HEK293 (cell line): Measurements from ENCODE around the gene GSTA5.
A peak's percentile ranks its signal among the peaks of the same experiment; 100 is the strongest.
"Not testable (repeated sequence)": the region's sequence is repeated elsewhere in the genome, so short reads cannot be mapped to it uniquely, and the experiment has no call there.

ENCODE experiments used
- CTCF ChIA-PET: fragments of 350-600 bp; formaldehyde crosslinking; extraction: SDS; loops from one replicate; lab custom pipeline; 2021; ENCODE audit warnings: antibody characterized with exemption; lab: Yijun Ruan, JAX
- POLR2A ChIA-PET: fragments of 300-600 bp; formaldehyde crosslinking; extraction: SDS; loops from one replicate; lab custom pipeline; 2020; ENCODE audit warnings: antibody characterized with exemption, inconsistent platforms; lab: Yijun Ruan, JAX
- H3K27ac ChIP-seq: fragments of 200-500 bp; sonication (Bioruptor generic); 2 replicates; pipeline ENCODE4 v1.5.1; 2014; ENCODE audit warnings: low read depth, low read length, control low read depth, inconsistent platforms; ENCODE audit errors: extremely low read depth
- H3K36me3 ChIP-seq, 2 experiments: fragments of 200-500 bp in 1 of 2; sonication (Bioruptor generic) in 1 of 2; 1 replicate in 1 of 2; 2 replicates in 1 of 2; pipeline ENCODE4 v1.5.1; 2014 to 2017; ENCODE audit warnings: inconsistent platforms in 2 of 2, low read length in 2 of 2; ENCODE audit not compliant: control insufficient read depth in 2 of 2, insufficient read depth in 1 of 2
- H3K4me1 ChIP-seq: fragments of 200-500 bp; sonication (Bioruptor generic); 2 replicates; pipeline ENCODE4 v1.5.1; 2014; ENCODE audit warnings: mild to moderate bottlenecking, low read length, inconsistent platforms; ENCODE audit not compliant: control insufficient read depth, insufficient read depth
- H3K4me3 ChIP-seq: 2 replicates; pipeline ENCODE4 v1.5.1; 2011; ENCODE audit warnings: low read depth, mild to moderate bottlenecking, control low read depth, low read length, moderate library complexity
- H3K9me3 ChIP-seq: fragments of 200-500 bp; sonication (Bioruptor generic); 2 replicates; pipeline ENCODE4 v1.5.1; 2014; ENCODE audit warnings: low read depth, low read length, inconsistent platforms; ENCODE audit not compliant: control insufficient read depth, insufficient read depth
- EGR2 ChIP-seq: fragments of 450-650 bp; formaldehyde crosslinking; IDR thresholded peaks from 2 replicates; pipeline ENCODE4 v1.5.1; 2016; ENCODE audit warnings: low read depth, missing biosample characterization, missing genetic modification characterization
- GLIS1 ChIP-seq: fragments of 450-650 bp; formaldehyde crosslinking; IDR thresholded peaks from 2 replicates; pipeline ENCODE4 v1.5.1; 2016; ENCODE audit warnings: missing biosample characterization, missing genetic modification characterization
- KLF10 ChIP-seq: fragments of 450-650 bp; IDR thresholded peaks from 2 replicates; pipeline ENCODE4 v1.5.1; 2018; ENCODE audit warnings: missing biosample characterization, mild to moderate bottlenecking, missing genetic modification characterization
- KLF8 ChIP-seq: fragments of 450-650 bp; formaldehyde crosslinking; IDR thresholded peaks from 2 replicates; pipeline ENCODE4 v1.5.1; 2016; ENCODE audit warnings: missing biosample characterization, missing genetic modification characterization
- ZBTB20 ChIP-seq: fragments of 450-650 bp; formaldehyde crosslinking; IDR thresholded peaks from 2 replicates; pipeline ENCODE4 v1.5.1; 2016; ENCODE audit warnings: missing biosample characterization, missing genetic modification characterization
- ZBTB48 ChIP-seq: fragments of 450-650 bp; formaldehyde crosslinking; IDR thresholded peaks from 2 replicates; pipeline ENCODE4 v1.5.1; 2016; ENCODE audit warnings: missing biosample characterization, missing genetic modification characterization
- ZFHX2 ChIP-seq: fragments of 450-650 bp; formaldehyde crosslinking; conservative IDR thresholded peaks from 2 replicates; pipeline ENCODE4 v1.5.1; 2016; ENCODE audit warnings: missing biosample characterization, missing genetic modification characterization
- ZFP3 ChIP-seq: fragments of 450-650 bp; formaldehyde crosslinking; IDR thresholded peaks from 2 replicates; pipeline ENCODE4 v1.5.1; 2016; ENCODE audit warnings: low read depth, missing biosample characterization, missing genetic modification characterization
- ZIC2 ChIP-seq: fragments of 450-650 bp; formaldehyde crosslinking; IDR thresholded peaks from 2 replicates; pipeline ENCODE4 v1.5.1; 2016; ENCODE audit warnings: missing biosample characterization, missing genetic modification characterization
- ZNF133 ChIP-seq: fragments of 450-650 bp; formaldehyde crosslinking; IDR thresholded peaks from 2 replicates; pipeline ENCODE4 v1.5.1; 2016; ENCODE audit warnings: missing biosample characterization, missing genetic modification characterization
- ZNF202 ChIP-seq: fragments of 450-650 bp; formaldehyde crosslinking; IDR thresholded peaks from 2 replicates; pipeline ENCODE4 v1.5.1; 2016; ENCODE audit warnings: missing biosample characterization, missing genetic modification characterization, borderline replicate concordance
- ZNF221 ChIP-seq: fragments of 450-650 bp; formaldehyde crosslinking; IDR thresholded peaks from 2 replicates; pipeline ENCODE4 v1.5.1; 2017; ENCODE audit warnings: missing biosample characterization, missing genetic modification characterization, borderline replicate concordance
- ZNF302 ChIP-seq: fragments of 450-650 bp; formaldehyde crosslinking; IDR thresholded peaks from 2 replicates; pipeline ENCODE4 v1.5.1; 2016; ENCODE audit warnings: missing biosample characterization, missing genetic modification characterization, low read depth
- ZNF404 ChIP-seq: fragments of 450-650 bp; formaldehyde crosslinking; IDR thresholded peaks from 2 replicates; pipeline ENCODE4 v1.5.1; 2017; ENCODE audit warnings: missing biosample characterization, missing genetic modification characterization
- ZNF555 ChIP-seq: fragments of 450-650 bp; formaldehyde crosslinking; conservative IDR thresholded peaks from 2 replicates; pipeline ENCODE4 v1.5.1; 2017; ENCODE audit warnings: missing biosample characterization, mild to moderate bottlenecking, missing genetic modification characterization, inconsistent platforms
- ZNF585B ChIP-seq: fragments of 450-650 bp; formaldehyde crosslinking; IDR thresholded peaks from 2 replicates; pipeline ENCODE4 v1.5.1; 2016; ENCODE audit warnings: missing biosample characterization, missing genetic modification characterization
- TF ChIP-seq, protein P1 (sequence below): fragments of 450-650 bp; formaldehyde crosslinking; IDR thresholded peaks from 2 replicates; pipeline ENCODE4 v1.5.1; 2016; ENCODE audit warnings: missing biosample characterization, missing genetic modification characterization
- TF ChIP-seq, protein P2 (sequence below): fragments of 450-650 bp; formaldehyde crosslinking; IDR thresholded peaks from 2 replicates; pipeline ENCODE4 v1.5.1; 2016; ENCODE audit warnings: missing biosample characterization, missing genetic modification characterization
- TF ChIP-seq, protein P3 (sequence below): fragments of 450-650 bp; formaldehyde crosslinking; IDR thresholded peaks from 2 replicates; pipeline ENCODE4 v1.5.1; 2017; ENCODE audit warnings: missing biosample characterization, mild to moderate bottlenecking, missing genetic modification characterization, moderate library complexity
- TF ChIP-seq, protein P4 (sequence below): fragments of 450-650 bp; formaldehyde crosslinking; IDR thresholded peaks from 2 replicates; pipeline ENCODE4 v1.5.1; 2016; ENCODE audit warnings: missing biosample characterization, missing genetic modification characterization
- TF ChIP-seq, protein P5 (sequence below): IDR thresholded peaks from 2 replicates; pipeline ENCODE4 v1.6.1; 2011; ENCODE audit warnings: mild to moderate bottlenecking, low read depth, low read length, borderline replicate concordance

Gene GSTA5

DNA sequence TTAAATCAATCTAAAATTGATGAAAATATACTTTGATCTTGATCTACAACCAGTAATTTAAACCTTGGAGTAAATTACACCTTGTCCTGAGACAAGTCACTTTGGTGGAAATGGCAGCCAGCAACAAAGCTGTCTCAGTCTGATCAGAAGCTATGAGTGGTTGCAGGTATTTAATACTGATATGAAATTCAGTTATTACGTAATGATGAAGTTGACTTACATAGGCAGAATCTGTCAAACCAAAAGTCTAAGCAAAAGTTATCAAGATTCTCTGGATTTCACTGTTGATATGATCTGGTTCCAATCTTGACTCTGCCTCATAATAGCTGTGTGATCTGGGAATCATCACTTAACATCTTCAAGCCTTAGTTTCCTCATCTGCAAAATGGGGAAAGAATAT lies 27.6 kb upstream of the GSTA5 start (continued):
- TF ChIP-seq, protein P1, sequence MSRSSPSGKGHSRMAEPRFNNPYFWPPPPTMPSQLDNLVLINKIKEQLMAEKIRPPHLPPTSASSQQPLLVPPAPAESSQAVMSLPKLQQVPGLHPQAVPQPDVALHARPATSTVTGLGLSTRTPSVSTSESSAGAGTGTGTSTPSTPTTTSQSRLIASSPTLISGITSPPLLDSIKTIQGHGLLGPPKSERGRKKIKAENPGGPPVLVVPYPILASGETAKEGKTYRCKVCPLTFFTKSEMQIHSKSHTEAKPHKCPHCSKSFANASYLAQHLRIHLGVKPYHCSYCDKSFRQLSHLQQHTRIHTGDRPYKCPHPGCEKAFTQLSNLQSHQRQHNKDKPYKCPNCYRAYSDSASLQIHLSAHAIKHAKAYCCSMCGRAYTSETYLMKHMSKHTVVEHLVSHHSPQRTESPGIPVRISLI (tag by site-specific recombination): no peak
- TF ChIP-seq ZBTB48 (tag by site-specific recombination): no peak
- TF ChIP-seq ZNF133 (tag by site-specific recombination): no peak
- TF ChIP-seq ZNF202: no peak
- TF ChIP-seq, protein P2, sequence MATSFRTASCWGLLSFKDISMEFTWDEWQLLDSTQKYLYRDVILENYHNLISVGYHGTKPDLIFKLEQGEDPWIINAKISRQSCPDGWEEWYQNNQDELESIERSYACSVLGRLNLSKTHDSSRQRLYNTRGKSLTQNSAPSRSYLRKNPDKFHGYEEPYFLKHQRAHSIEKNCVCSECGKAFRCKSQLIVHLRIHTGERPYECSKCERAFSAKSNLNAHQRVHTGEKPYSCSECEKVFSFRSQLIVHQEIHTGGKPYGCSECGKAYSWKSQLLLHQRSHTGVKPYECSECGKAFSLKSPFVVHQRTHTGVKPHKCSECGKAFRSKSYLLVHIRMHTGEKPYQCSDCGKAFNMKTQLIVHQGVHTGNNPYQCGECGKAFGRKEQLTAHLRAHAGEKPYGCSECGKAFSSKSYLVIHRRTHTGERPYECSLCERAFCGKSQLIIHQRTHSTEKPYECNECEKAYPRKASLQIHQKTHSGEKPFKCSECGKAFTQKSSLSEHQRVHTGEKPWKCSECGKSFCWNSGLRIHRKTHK (tag by site-specific recombination): no peak

DNA sequence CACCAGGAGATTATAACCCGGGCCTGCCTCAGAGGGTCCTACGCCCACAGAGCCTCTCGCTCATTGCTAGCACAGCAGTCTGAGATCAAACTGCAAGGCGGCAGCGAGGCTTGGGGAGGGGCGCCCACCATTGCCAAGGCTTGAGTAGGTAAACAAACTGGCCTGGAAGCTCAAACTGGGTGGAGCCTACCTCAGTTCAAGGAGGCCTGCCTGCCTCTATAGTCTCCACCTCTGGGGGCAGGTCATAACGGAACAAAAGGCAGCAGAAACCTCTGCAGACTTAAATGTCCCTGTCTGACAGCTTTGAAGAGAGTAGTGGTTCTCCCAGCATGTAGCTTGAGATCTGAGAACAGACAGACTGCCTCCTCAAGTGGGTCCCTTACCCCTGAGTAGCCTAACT lies 20.5 kb upstream of the GSTA5 start:
- H3K36me3 ChIP-seq, H3K4me1 ChIP-seq, H3K27ac ChIP-seq, H3K4me3 ChIP-seq, POLR2A ChIA-PET, H3K9me3 ChIP-seq: not testable (repeated sequence)
- CTCF ChIA-PET: interaction anchor here (1.6 kb wide), 1 partner anchor 134 kb away, joined by 3 read pairs; the partner anchor contains the start of gene GSTA4

DNA sequence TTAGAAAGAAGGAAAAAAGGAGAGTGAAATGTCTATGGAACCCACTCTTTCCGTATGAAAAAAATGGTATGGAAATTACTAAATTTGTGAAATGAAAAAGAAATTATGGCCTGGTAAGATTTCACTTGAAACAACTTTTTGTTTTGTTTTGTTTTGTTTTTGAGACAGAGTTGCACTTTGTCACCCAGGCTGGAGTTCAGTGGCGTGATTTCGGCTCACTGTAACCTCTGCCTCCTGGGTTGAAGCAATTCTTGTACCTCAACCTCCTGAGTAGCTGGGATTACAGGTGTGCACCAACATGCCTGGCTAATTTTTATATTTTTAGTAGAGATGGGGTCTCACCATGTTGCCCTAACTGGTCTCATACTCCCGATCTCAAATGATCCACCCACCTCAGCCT lies 17.8 kb upstream of the GSTA5 start:
- ChIA-PET POLR2A (no interaction called here), CTCF (interaction anchor here (0.6 to 1.0 kb wide), 2 partner anchors 24 to 127 kb away, joined by 3 to 4 read pairs; no protein-coding TSS in a partner anchor)
- TF ChIP-seq ZNF585B (no peak), ZBTB20 (tag by site-specific recombination) (no peak), KLF8 (tag by site-specific recombination) (no peak), ZNF404 (tag by site-specific recombination) (no peak)

DNA sequence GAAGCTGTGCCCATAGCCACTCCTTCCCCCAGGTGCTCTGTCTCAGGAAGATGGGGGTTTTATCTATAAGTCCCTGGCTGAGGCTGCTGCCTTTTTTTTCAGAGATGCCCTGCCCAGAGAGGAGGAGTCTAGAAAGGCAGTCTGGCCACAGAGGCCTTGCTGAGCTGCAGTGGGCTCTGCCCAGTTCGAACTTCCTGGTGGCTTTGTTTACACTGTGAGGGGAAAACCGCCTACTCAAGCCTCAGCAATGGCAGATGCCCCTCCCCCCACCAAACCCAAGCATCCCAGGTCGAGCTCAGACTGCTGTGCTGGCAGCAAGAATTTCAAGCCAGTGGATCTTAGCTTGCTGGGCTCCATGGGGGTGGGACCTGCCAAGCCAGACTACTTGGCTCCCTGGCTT lies 15.5 kb upstream of the GSTA5 start:
- H3K4me3 ChIP-seq, H3K4me1 ChIP-seq, H3K27ac ChIP-seq, H3K9me3 ChIP-seq, H3K36me3 ChIP-seq: not testable (repeated sequence)
- TF ChIP-seq EGR2 (peak; percentile 42), ZFHX2 (tag by site-specific recombination) (peak; percentile 55), ZIC2 (tag by site-specific recombination) (peak; percentile 61)
- ChIA-PET POLR2A (interaction anchor here (1.1 kb wide), 1 partner anchor 436 kb away, joined by 3 read pairs; the partner anchor contains the start of gene EFHC1), CTCF (interaction anchor here (1.0 to 1.5 kb wide), 3 partner anchors 15 to 132 kb away, joined by 3 to 4 read pairs (median 4); no protein-coding TSS in a partner anchor)

More for the DNA sequence above, 17.8 kb upstream of the GSTA5 start:
- no peaks in the 10 kb centered on the region for H3K9me3 ChIP-seq
- no peak overlapping the region for H3K4me3 ChIP-seq
- H3K27ac ChIP-seq: no peak overlapping the region
- no peaks in the 10 kb centered on the region for H3K4me1 ChIP-seq
- no peaks in the 10 kb centered on the region for H3K36me3 ChIP-seq

DNA sequence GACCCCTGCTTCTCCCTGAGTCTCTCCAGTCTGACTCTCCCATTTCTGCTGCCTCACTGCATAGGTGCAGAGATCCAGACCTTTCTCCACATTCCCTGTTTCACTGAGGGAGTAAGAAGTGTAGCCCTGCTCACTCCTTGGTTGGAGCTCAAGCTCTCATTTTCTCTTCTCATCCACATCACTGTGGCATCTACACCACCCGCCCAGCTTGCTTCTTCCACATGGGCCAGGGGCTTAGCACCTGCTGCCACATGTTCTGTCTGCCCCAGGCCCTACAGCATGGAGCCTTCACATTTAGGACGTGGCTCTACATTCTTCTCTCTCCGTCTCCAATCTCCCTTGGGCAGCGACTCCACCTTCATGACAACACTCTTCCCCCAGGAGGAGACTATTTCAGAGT lies 8.5 kb upstream of the GSTA5 start:
- CTCF ChIA-PET: no interaction called here
- no peak for TF ChIP-seq ZNF302 (tag by site-specific recombination)
- TF ChIP-seq ZBTB20 (tag by site-specific recombination): no peak
- TF ChIP-seq ZFP3: no peak
- no peak for TF ChIP-seq ZNF221 (tag by site-specific recombination)
- no peak for TF ChIP-seq ZNF555 (tag by site-specific recombination)
- TF ChIP-seq, protein P3, sequence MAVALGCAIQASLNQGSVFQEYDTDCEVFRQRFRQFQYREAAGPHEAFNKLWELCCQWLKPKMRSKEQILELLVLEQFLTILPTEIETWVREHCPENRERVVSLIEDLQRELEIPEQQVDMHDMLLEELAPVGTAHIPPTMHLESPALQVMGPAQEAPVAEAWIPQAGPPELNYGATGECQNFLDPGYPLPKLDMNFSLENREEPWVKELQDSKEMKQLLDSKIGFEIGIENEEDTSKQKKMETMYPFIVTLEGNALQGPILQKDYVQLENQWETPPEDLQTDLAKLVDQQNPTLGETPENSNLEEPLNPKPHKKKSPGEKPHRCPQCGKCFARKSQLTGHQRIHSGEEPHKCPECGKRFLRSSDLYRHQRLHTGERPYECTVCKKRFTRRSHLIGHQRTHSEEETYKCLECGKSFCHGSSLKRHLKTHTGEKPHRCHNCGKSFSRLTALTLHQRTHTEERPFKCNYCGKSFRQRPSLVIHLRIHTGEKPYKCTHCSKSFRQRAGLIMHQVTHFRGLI (tag by site-specific recombination): no peak
- TF ChIP-seq, protein P4, sequence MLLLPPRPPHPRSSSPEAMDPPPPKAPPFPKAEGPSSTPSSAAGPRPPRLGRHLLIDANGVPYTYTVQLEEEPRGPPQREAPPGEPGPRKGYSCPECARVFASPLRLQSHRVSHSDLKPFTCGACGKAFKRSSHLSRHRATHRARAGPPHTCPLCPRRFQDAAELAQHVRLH (tag by site-specific recombination): no peak
- no peak for TF ChIP-seq KLF10
- TF ChIP-seq, protein P5, sequence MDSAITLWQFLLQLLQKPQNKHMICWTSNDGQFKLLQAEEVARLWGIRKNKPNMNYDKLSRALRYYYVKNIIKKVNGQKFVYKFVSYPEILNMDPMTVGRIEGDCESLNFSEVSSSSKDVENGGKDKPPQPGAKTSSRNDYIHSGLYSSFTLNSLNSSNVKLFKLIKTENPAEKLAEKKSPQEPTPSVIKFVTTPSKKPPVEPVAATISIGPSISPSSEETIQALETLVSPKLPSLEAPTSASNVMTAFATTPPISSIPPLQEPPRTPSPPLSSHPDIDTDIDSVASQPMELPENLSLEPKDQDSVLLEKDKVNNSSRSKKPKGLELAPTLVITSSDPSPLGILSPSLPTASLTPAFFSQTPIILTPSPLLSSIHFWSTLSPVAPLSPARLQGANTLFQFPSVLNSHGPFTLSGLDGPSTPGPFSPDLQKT: no peak
- TF ChIP-seq GLIS1 (tag by site-specific recombination): no peak

More for the DNA sequence above, 8.5 kb upstream of the GSTA5 start:
- no peak overlapping the region for H3K27ac ChIP-seq
- H3K36me3 ChIP-seq: no peaks in the 10 kb centered on the region
- H3K9me3 ChIP-seq: no peaks in the 10 kb centered on the region
- POLR2A ChIA-PET: no interaction called here
- no peaks in the 10 kb centered on the region for H3K4me1 ChIP-seq
- no peak overlapping the region for H3K4me3 ChIP-seq
